Right atrium auricular region (tissue), 2 donors: ENCODE measurements around the gene LELP1. TPM values are rescaled to one million over a fixed set of nuclear protein-coding genes. Genes with fewer than 3 reads are reported as not detected.

Experiments used
- DNase-seq: peaks from one replicate; pipeline ENCODE4 v3.0.0-alpha.2; 2019; ENCODE audit warnings: low spot score
- H3K27ac ChIP-seq, 2 donors: fragments of 200-600 bp; sonication (generic); 1 replicate in 1 of 2; 2 replicates in 1 of 2; pipeline ENCODE4 v1.5.1; 2016 to 2019
- H3K27me3 ChIP-seq, 2 donors: fragments of 200-600 bp; sonication (generic); one replicate each; pipeline versions ENCODE4 v1.5.1 to v1.6.0; 2017 to 2019
- H3K36me3 ChIP-seq: fragments of 200-600 bp; sonication (generic); one replicate; pipeline ENCODE4 v1.5.1; 2016
- H3K4me1 ChIP-seq, 2 donors: fragments of 200-600 bp; sonication (generic); one replicate each; pipeline versions ENCODE4 v1.5.1 to v1.6.0; 2017 to 2019
- H3K4me3 ChIP-seq, 2 donors: fragments of 200-600 bp; sonication (generic); 1 replicate in 1 of 2; 2 replicates in 1 of 2; pipeline ENCODE4 v1.5.1; 2017 to 2019; ENCODE audit warnings: mild to moderate bottlenecking in 1 of 2, moderate library complexity in 1 of 2
- H3K9me3 ChIP-seq, 2 donors: fragments of 200-600 bp; sonication (generic); one replicate each; pipeline ENCODE4 v1.5.1; 2019
- CTCF ChIP-seq, 2 donors: fragments of 200-600 bp; sonication (generic); IDR thresholded peaks; one replicate each; pipeline ENCODE4 v1.5.1; 2019; ENCODE audit warnings: antibody characterized with exemption in 2 of 2
- total RNA-seq, 2 donors: library from RNA; depleted of rRNA; stranded (reverse); fragments of >200 nt; gene quantifications; one replicate each; pipeline ENCODE4 v1.1.0, GENCODE V29; 2016

LELP1 gene
- total RNA-seq, 2 donors from 2014 or later: not detected

GRCh38 chr1:153231363-153231762 is 28.1 kb downstream of the LELP1 start:
- Histone ChIP-seq H3K27me3 (no peaks in the 10 kb centered on the region), H3K4me3 (no peak overlapping the region), H3K36me3 (no peaks in the 10 kb centered on the region), H3K4me1 (no peaks in the 10 kb centered on the region), H3K27ac (no peak overlapping the region), H3K9me3 (no peaks in the 10 kb centered on the region)
- no peak for DNase-seq
- TF ChIP-seq CTCF (IDR thresholded peaks at IDR 0.05): no peak

- Histone ChIP-seq H3K4me3 (no peak overlapping the region), H3K4me1 (no peaks in the 10 kb centered on the region), H3K9me3 (no peaks in the 10 kb centered on the region), H3K36me3 (no peaks in the 10 kb centered on the region), H3K27me3 (no peaks in the 10 kb centered on the region), H3K27ac (no peak overlapping the region)
- no peak for DNase-seq
- TF ChIP-seq CTCF (IDR thresholded peaks at IDR 0.05): no peak
Measured at GRCh38 chr1:153231785-153232184, 28.6 kb downstream of the LELP1 start.

- Histone ChIP-seq H3K27me3 (no peaks in the 10 kb centered on the region), H3K4me3 (no peak overlapping the region), H3K27ac (no peak overlapping the region), H3K36me3 (no peaks in the 10 kb centered on the region), H3K9me3 (no peaks in the 10 kb centered on the region), H3K4me1 (no peaks in the 10 kb centered on the region)
- no peak for DNase-seq
- TF ChIP-seq CTCF (IDR thresholded peaks at IDR 0.05): no peak
Measured at GRCh38 chr1:153232553-153232952, 29.3 kb downstream of the LELP1 start.

GRCh38 chr1:153233448-153233847 is 30.2 kb downstream of the LELP1 start:
- H3K9me3 ChIP-seq: no peaks in the 10 kb centered on the region
- H3K27ac ChIP-seq: no peak overlapping the region
- no peak for TF ChIP-seq CTCF (IDR thresholded peaks at IDR 0.05)
- no peak for DNase-seq
- no peaks in the 10 kb centered on the region for H3K27me3 ChIP-seq
- H3K4me1 ChIP-seq: no peaks in the 10 kb centered on the region
- H3K4me3 ChIP-seq: no peak overlapping the region
- no peaks in the 10 kb centered on the region for H3K36me3 ChIP-seq

GRCh38 chr1:153238527-153238926 is 35.3 kb downstream of the LELP1 start:
- no peak for TF ChIP-seq CTCF (IDR thresholded peaks at IDR 0.05)
- H3K27ac ChIP-seq: no peak overlapping the region
- H3K4me3 ChIP-seq: no peak overlapping the region
- no peaks in the 10 kb centered on the region for H3K27me3 ChIP-seq
- no peaks in the 10 kb centered on the region for H3K9me3 ChIP-seq
- no peaks in the 10 kb centered on the region for H3K4me1 ChIP-seq
- H3K36me3 ChIP-seq: no peaks in the 10 kb centered on the region
- no peak for DNase-seq

GRCh38 chr1:153242160-153242559 is 38.9 kb downstream of the LELP1 start:
- no peak for DNase-seq
- Histone ChIP-seq H3K9me3 (no peaks in the 10 kb centered on the region), H3K4me3 (no peak overlapping the region), H3K36me3 (no peaks in the 10 kb centered on the region), H3K27ac (no peak overlapping the region), H3K27me3 (no peaks in the 10 kb centered on the region), H3K4me1 (no peaks in the 10 kb centered on the region)
- TF ChIP-seq CTCF (IDR thresholded peaks at IDR 0.05): no peak
